ENCODE measurements around the gene ERO1B. TPM values are rescaled to one million over a fixed set of nuclear protein-coding genes. Genes with fewer than 3 reads are reported as not detected.

Gene ERO1B
- total RNA-seq, 1 donor from 2014 or later = 7.2 TPM

DNA sequence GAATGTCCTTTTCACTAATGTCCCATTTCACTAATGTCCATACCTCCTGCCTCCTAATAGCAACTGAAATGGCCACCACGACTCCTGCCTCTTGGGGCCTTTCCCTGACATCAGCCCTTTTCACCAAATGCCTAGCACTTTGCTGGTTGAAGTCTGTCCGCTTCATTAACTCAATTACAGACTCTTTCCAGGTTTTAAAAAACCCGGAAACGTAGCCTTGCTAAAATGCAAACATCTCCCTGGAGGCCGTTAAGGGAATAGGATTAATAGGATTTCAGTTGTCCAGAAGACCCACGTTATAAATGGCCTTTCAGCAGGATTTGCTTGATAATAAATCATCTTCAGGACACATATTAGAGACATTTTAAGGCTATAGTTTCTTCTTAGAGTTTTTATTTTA is 25.7 kb upstream of the ERO1B start:
- TF ChIP-seq, protein P1, sequence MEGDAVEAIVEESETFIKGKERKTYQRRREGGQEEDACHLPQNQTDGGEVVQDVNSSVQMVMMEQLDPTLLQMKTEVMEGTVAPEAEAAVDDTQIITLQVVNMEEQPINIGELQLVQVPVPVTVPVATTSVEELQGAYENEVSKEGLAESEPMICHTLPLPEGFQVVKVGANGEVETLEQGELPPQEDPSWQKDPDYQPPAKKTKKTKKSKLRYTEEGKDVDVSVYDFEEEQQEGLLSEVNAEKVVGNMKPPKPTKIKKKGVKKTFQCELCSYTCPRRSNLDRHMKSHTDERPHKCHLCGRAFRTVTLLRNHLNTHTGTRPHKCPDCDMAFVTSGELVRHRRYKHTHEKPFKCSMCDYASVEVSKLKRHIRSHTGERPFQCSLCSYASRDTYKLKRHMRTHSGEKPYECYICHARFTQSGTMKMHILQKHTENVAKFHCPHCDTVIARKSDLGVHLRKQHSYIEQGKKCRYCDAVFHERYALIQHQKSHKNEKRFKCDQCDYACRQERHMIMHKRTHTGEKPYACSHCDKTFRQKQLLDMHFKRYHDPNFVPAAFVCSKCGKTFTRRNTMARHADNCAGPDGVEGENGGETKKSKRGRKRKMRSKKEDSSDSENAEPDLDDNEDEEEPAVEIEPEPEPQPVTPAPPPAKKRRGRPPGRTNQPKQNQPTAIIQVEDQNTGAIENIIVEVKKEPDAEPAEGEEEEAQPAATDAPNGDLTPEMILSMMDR (IDR thresholded peaks at IDR 0.05; ENCODE audit: borderline replicate concordance) = no peak
- Histone ChIP-seq H3K27ac (replicated peaks) (no peak overlapping the region), H3K36me3 (no peaks in the 10 kb centered on the region), H3K4me1 (no peaks in the 10 kb centered on the region), H3K4me3 (no peak overlapping the region), H3K27me3 (ENCODE audit: low read depth) (no peaks in the 10 kb centered on the region), H3K9me3 (replicated peaks) (no peaks in the 10 kb centered on the region)
- DNase-seq = no peak
- intact Hi-C loops (cut with micrococcal nuclease) = no loop called here

DNA sequence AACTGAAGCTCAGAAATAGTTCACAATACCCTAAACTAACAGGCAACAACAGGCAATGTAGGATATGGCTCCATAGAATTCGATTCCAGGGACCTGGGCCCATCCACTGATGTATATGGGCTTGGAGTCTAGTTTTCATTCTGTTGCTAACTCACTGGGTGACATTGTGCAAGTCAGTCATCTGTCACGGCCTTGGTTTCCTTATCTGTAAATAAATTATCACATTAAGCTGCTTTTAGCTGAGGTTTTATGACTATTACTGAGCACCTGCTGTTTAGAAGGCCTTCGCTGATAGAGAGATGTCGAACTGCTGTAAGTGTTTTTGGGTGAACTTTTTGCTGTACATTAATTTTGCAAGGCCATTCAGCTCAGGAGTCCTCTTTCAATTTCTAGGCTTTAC is 22.9 kb upstream of the ERO1B start:
- Histone ChIP-seq H3K27ac (replicated peaks) (no peak overlapping the region), H3K36me3 (no peaks in the 10 kb centered on the region), H3K9me3 (replicated peaks) (peaks cover 7% of the 10 kb centered on the region), H3K27me3 (ENCODE audit: low read depth) (peaks cover 6% of the 10 kb centered on the region), H3K4me3 (no peak overlapping the region), H3K4me1 (no peaks in the 10 kb centered on the region)
- no peak for DNase-seq
- TF ChIP-seq, protein P1 (IDR thresholded peaks at IDR 0.05; ENCODE audit: borderline replicate concordance) = no peak
- intact Hi-C loops (cut with micrococcal nuclease) = no loop called here

DNA sequence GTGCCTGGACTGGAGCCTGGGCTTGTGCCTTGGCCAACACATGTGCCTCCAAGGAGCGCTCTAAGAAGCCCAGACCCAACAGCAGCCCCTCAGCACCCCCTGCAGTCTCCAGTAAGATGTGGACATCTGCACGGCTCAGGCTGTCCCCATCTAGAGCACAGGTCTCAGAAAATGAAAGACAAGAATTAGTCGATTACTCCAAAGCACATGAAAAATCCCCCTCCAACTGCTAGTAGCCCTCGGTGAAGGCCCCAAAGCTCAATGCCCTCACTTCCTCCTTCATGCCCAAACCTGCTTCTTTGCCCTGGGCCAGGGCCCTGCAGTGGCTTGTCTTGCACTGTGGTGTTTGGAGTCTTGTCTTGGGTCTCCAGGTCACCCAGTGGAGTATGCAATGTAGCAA is 21.9 kb upstream of the ERO1B start:
- H3K27me3 ChIP-seq (ENCODE audit: low read depth) = peaks cover 6% of the 10 kb centered on the region
- H3K4me3 ChIP-seq = no peak overlapping the region
- H3K4me1 ChIP-seq = no peaks in the 10 kb centered on the region
- no peak for DNase-seq
- H3K27ac ChIP-seq (replicated peaks) = no peak overlapping the region
- no peaks in the 10 kb centered on the region for H3K36me3 ChIP-seq
- intact Hi-C loops (cut with micrococcal nuclease) = no loop called here
- TF ChIP-seq, protein P1 (IDR thresholded peaks at IDR 0.05; ENCODE audit: borderline replicate concordance) = no peak
- peaks cover 7% of the 10 kb centered on the region for H3K9me3 ChIP-seq (replicated peaks)

DNA sequence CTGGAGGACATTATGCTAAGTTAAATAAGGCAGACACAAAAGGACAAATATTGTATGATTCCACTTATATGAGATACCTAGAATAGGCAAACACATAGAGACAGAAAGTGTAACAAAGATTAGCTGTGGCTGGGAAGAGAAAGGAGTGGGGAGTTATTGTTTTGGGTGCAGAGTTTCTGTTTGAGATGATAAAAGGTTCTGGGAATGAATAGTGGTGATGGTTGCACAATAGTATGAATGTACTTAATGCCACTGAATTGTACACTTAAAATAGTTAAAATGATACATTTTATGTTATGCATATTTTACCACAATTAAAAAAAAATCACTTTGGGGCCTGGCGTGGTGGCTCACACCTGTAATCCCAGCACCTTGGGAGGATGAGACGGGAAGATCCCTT is 21.2 kb upstream of the ERO1B start:
- Histone ChIP-seq H3K9me3 (replicated peaks) (peaks cover 7% of the 10 kb centered on the region), H3K27ac (replicated peaks) (no peak overlapping the region), H3K4me3 (no peak overlapping the region), H3K36me3 (no peaks in the 10 kb centered on the region), H3K4me1 (no peaks in the 10 kb centered on the region), H3K27me3 (ENCODE audit: low read depth) (peaks cover 6% of the 10 kb centered on the region)
- no peak for DNase-seq
- intact Hi-C loops (cut with micrococcal nuclease) = no loop called here
- TF ChIP-seq, protein P1 (IDR thresholded peaks at IDR 0.05; ENCODE audit: borderline replicate concordance) = no peak

DNA sequence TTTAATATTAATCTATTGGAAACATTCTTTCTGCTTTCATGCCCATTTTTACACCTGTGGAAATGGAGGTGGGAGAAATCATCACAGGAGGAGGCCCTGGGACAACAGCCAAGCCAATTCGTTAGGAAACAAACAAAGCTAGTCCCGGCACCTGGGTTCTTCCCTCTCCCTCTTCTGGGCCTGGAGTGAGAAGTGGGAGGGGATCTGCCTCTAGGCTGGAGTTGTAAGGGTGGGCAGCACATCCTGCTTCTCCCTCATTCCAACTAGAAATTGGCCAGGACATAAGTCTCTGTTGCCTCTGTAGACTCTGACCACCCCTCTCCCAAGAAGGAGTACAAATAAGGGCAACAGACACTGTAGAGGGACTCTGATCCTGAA is 20.2 kb upstream of the ERO1B start:
- Histone ChIP-seq H3K4me1 (no peaks in the 10 kb centered on the region), H3K36me3 (no peaks in the 10 kb centered on the region), H3K9me3 (replicated peaks) (peaks cover 7% of the 10 kb centered on the region), H3K27me3 (ENCODE audit: low read depth) (peaks cover 6% of the 10 kb centered on the region), H3K27ac (replicated peaks) (no peak overlapping the region), H3K4me3 (no peak overlapping the region)
- TF ChIP-seq, protein P1 (IDR thresholded peaks at IDR 0.05; ENCODE audit: borderline replicate concordance) = no peak
- DNase-seq = no peak
- intact Hi-C loops (cut with micrococcal nuclease) = no loop called here

Data from left ventricle myocardium inferior (tissue), 1 donor.